ENCODE results near the gene PNN.

DNA sequence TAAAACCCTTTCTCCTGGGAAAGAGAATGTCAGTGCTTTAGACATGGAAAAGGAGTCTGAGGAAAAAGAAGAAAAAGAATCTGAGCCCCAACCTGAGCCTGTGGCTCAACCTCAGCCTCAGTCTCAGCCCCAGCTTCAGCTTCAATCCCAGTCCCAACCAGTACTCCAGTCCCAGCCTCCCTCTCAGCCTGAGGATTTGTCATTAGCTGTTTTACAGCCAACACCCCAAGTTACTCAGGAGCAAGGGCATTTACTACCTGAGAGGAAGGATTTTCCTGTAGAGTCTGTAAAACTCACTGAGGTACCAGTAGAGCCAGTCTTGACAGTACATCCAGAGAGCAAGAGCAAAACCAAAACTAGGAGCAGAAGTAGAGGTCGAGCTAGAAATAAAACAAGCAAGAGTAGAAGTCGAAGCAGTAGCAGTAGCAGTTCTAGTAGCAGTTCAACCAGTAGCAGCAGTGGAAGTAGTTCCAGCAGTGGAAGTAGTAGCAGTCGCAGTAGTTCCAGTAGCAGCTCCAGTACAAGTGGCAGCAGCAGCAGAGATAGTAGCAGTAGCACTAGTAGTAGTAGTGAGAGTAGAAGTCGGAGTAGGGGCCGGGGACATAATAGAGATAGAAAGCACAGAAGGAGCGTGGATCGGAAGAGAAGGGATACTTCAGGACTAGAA is 6.1 kb downstream of the PNN start:
- TF ChIP-seq SIN3A (IDR thresholded peaks at IDR 0.05; ENCODE audit: borderline replicate concordance, insufficient read depth, low read length), result no peak
- no peak for TF ChIP-seq POLR2AphosphoS5 (IDR thresholded peaks at IDR 0.05; ENCODE audit: low read depth, low read length)
- TF ChIP-seq, protein P1, sequence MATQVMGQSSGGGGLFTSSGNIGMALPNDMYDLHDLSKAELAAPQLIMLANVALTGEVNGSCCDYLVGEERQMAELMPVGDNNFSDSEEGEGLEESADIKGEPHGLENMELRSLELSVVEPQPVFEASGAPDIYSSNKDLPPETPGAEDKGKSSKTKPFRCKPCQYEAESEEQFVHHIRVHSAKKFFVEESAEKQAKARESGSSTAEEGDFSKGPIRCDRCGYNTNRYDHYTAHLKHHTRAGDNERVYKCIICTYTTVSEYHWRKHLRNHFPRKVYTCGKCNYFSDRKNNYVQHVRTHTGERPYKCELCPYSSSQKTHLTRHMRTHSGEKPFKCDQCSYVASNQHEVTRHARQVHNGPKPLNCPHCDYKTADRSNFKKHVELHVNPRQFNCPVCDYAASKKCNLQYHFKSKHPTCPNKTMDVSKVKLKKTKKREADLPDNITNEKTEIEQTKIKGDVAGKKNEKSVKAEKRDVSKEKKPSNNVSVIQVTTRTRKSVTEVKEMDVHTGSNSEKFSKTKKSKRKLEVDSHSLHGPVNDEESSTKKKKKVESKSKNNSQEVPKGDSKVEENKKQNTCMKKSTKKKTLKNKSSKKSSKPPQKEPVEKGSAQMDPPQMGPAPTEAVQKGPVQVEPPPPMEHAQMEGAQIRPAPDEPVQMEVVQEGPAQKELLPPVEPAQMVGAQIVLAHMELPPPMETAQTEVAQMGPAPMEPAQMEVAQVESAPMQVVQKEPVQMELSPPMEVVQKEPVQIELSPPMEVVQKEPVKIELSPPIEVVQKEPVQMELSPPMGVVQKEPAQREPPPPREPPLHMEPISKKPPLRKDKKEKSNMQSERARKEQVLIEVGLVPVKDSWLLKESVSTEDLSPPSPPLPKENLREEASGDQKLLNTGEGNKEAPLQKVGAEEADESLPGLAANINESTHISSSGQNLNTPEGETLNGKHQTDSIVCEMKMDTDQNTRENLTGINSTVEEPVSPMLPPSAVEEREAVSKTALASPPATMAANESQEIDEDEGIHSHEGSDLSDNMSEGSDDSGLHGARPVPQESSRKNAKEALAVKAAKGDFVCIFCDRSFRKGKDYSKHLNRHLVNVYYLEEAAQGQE (IDR thresholded peaks at IDR 0.05; ENCODE audit: insufficient read depth in 1 of 2, low read depth in 2 of 2, low read length in 2 of 2), result no peak
- no peak for TF ChIP-seq TAF1 (IDR thresholded peaks at IDR 0.05; ENCODE audit: borderline replicate concordance, insufficient read depth, low read length)

Measured in PFSK-1 (cell line).